Mucosa of descending colon (tissue), 3 donors: ENCODE data around the gene TNPO1. TPM values are rescaled to one million over a fixed set of nuclear protein-coding genes. Genes with fewer than 3 reads are reported as not detected.

Source experiments
- ATAC-seq: fragments of 200-7000 bp; cut with Tn5 transposase; one replicate; pipeline ENCODE4 v1.9.1; 2020; ENCODE audit warnings: mild to moderate bottlenecking, moderate library complexity
- DNase-seq, 3 donors: peaks; one replicate each; pipeline ENCODE4 v3.0.0-alpha.2; 2020
- H3K36me3 ChIP-seq: fragments of 200-600 bp; one replicate; pipeline ENCODE4 v1.8.0; 2021; ENCODE audit warnings: low read depth, mild to moderate bottlenecking
- H3K4me1 ChIP-seq: fragments of 200-600 bp; one replicate; pipeline ENCODE4 v1.8.0; 2021; ENCODE audit warnings: low read depth, mild to moderate bottlenecking
- H3K4me3 ChIP-seq: fragments of 200-600 bp; one replicate; pipeline ENCODE4 v1.8.0; 2021; ENCODE audit warnings: mild to moderate bottlenecking
- H3K9me3 ChIP-seq: fragments of 200-600 bp; one replicate; pipeline ENCODE4 v1.8.0; 2021; ENCODE audit warnings: mild to moderate bottlenecking
- CTCF ChIP-seq: fragments of 200-600 bp; IDR thresholded peaks from one replicate; pipeline ENCODE4 v1.8.0; 2022; ENCODE audit warnings: antibody characterized with exemption, mild to moderate bottlenecking
- intact Hi-C, 2 donors: fragments of 100-400 bp; cut with DNase I in 1 of 2; cut with micrococcal nuclease in 1 of 2; formaldehyde crosslinking; loops; one replicate each; pipeline versions ENCODE4 v1.11.0 to v1.11.1; 2022; cut with DNase I, micrococcal nuclease
- total RNA-seq, 3 donors: library from RNA; stranded (reverse); fragmentation: NEBNext Ultra II Directional in 2 of 3; extraction: Animal tissue kit (Norgen Biotek cat#: 25700) in 2 of 3; gene quantifications; one replicate each; pipeline versions ENCODE4 v1.2.1 to v1.2.4, GENCODE V29; 2021 to 2023
- donor health status: DM: no; HTN: no; CAD: no; lungs with moderate emphysema.
- donor health status: DM: no; HTN: no; CAD: no.
- donor health status: DM: no; HTN: yes; CAD: no.

Gene TNPO1
- total RNA-seq, 3 donors from 2014 or later = 69.4 to 95.1 (median 76.8) TPM

GRCh38 chr5:72814864-72815263, 1.6 kb upstream of the TNPO1 start:
- DNase-seq = no peak
- intact Hi-C loops = loop anchor here (5.0 to 10.0 kb wide), 2 partner anchors 200 to 203 kb away; no protein-coding TSS in a partner anchor
- ATAC-seq = no peak
- Histone ChIP-seq H3K4me3 (no peak overlapping the region), H3K9me3 (no peaks in the 10 kb centered on the region), H3K4me1 (peaks cover 10% of the 10 kb centered on the region), H3K36me3 (no peaks in the 10 kb centered on the region)
- TF ChIP-seq CTCF = no peak

- Histone ChIP-seq H3K36me3 (no peaks in the 10 kb centered on the region), H3K4me3 (peak overlapping the region; percentile 64), H3K4me1 (peaks cover 10% of the 10 kb centered on the region), H3K9me3 (no peaks in the 10 kb centered on the region)
- ATAC-seq (peak; percentile 35), DNase-seq (no peak)
- intact Hi-C loops = loop anchor here (5.0 to 10.0 kb wide), 2 partner anchors 201 to 203 kb away; no protein-coding TSS in a partner anchor
- no peak for TF ChIP-seq CTCF
Measured at GRCh38 chr5:72815580-72816283, 729 bp upstream of the TNPO1 start.

GRCh38 chr5:72817076-72817481, 618 bp downstream of the TNPO1 start:
- peaks cover 13% of the 10 kb centered on the region for H3K4me1 ChIP-seq
- H3K36me3 ChIP-seq = no peaks in the 10 kb centered on the region
- ATAC-seq (peak; percentile 64), DNase-seq (peak; percentile 63 to 77 (median 75))
- H3K4me3 ChIP-seq = peak overlapping the region; percentile 64
- H3K9me3 ChIP-seq = no peaks in the 10 kb centered on the region
- intact Hi-C loops = loop anchor here (5.0 to 10.0 kb wide), 2 partner anchors 202 to 205 kb away; no protein-coding TSS in a partner anchor
- no peak for TF ChIP-seq CTCF

- Histone ChIP-seq H3K9me3 (no peaks in the 10 kb centered on the region), H3K4me1 (peaks cover 13% of the 10 kb centered on the region), H3K36me3 (no peaks in the 10 kb centered on the region), H3K4me3 (peak overlapping the region; percentile 64)
- intact Hi-C loops = loop anchor here (5.0 to 10.0 kb wide), 2 partner anchors 203 to 205 kb away; no protein-coding TSS in a partner anchor
- DNase-seq (peak in 1 of 3 donors; percentile 8), ATAC-seq (no peak)
- no peak for TF ChIP-seq CTCF
Measured at GRCh38 chr5:72817671-72818266, 1.3 kb downstream of the TNPO1 start.

GRCh38 chr5:72818866-72819534, 2.5 kb downstream of the TNPO1 start:
- Histone ChIP-seq H3K36me3 (no peaks in the 10 kb centered on the region), H3K4me3 (no peak overlapping the region), H3K9me3 (no peaks in the 10 kb centered on the region), H3K4me1 (peaks cover 13% of the 10 kb centered on the region)
- TF ChIP-seq CTCF = peak; percentile 44
- ATAC-seq = peak; percentile 15
- intact Hi-C loops = loop anchor here (5.0 to 10.0 kb wide), 2 partner anchors 204 to 207 kb away; no protein-coding TSS in a partner anchor
- peak; percentile 75 to 84 (median 76) for DNase-seq
